GM12873 (cell line): ENCODE data around the gene ADGRF4.

Source experiments
- TF ChIP-seq, protein P1 (sequence below): IDR thresholded peaks from 2 replicates; pipeline ENCODE4 v1.5.1; 2012; ENCODE audit warnings: low read depth, mild to moderate bottlenecking, moderate library complexity, low read length, control low read depth; ENCODE audit not compliant: insufficient read depth; ENCODE audit errors: missing control alignments

Gene ADGRF4

GRCh38 chr6:47677381-47678100, 20.8 kb upstream of the ADGRF4 start:
- TF ChIP-seq, protein P1, sequence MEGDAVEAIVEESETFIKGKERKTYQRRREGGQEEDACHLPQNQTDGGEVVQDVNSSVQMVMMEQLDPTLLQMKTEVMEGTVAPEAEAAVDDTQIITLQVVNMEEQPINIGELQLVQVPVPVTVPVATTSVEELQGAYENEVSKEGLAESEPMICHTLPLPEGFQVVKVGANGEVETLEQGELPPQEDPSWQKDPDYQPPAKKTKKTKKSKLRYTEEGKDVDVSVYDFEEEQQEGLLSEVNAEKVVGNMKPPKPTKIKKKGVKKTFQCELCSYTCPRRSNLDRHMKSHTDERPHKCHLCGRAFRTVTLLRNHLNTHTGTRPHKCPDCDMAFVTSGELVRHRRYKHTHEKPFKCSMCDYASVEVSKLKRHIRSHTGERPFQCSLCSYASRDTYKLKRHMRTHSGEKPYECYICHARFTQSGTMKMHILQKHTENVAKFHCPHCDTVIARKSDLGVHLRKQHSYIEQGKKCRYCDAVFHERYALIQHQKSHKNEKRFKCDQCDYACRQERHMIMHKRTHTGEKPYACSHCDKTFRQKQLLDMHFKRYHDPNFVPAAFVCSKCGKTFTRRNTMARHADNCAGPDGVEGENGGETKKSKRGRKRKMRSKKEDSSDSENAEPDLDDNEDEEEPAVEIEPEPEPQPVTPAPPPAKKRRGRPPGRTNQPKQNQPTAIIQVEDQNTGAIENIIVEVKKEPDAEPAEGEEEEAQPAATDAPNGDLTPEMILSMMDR: no peak

DNA sequence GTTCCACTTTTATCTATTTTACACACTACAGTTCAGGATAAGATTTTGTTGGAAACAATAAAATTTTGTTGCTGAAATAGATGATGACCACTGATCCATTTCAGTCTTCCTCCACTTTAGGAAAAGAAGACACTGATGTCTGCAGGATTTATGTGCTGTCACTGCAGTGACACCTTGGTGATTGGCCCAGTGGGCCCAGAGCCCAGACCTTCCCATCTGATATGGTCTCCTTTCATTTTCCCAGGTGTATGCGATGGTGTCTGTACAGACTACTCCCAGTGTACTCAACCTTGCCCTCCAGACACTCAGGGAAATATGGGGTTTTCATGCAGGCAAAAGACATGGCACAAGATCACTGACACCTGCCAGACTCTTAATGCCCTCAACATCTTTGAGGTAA, 19.6 kb upstream of the ADGRF4 start:
- TF ChIP-seq, protein P1: no peak

GRCh38 chr6:47679322-47679906, 19.0 kb upstream of the ADGRF4 start:
- TF ChIP-seq, protein P1: no peak

DNA sequence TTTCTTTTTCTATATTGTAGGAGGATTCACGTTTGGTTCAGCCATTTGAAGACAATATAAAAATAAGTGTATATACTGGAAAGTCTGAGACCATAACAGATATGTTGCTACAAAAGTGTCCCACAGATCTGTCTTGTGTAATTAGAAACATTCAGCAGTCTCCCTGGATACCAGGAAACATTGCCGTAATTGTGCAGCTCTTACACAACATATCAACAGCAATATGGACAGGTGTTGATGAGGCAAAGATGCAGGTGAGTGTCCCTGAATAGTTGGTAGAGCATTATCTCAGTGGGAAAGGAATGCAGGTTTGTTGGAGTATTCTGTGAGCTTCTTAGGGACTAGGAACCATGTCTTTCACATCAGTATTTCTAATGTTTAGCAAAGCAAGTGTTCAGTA, 18.3 kb upstream of the ADGRF4 start:
- TF ChIP-seq, protein P1: no peak

DNA sequence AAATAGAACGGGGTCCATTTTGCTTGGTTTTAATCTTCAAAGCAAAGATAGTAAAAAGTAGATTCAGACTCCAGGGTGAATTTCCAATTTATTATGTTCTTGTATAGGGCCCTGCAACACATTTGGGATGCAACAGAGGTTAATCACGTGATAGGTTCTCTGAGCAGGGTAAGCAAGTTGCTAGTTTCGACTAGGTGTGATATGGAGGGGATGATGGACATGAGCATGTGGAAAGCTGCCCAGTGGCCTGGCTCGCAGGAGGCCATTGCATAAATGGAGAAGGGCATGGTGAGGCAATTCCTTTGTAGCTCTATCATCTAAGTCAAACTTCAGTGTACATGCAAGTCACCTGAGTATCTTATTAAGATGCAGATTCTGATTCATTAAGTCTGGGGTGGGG, 17.7 kb upstream of the ADGRF4 start:
- TF ChIP-seq, protein P1: no peak

- TF ChIP-seq, protein P1: no peak
Measured at GRCh38 chr6:47681201-47681990, 17.0 kb upstream of the ADGRF4 start.

DNA sequence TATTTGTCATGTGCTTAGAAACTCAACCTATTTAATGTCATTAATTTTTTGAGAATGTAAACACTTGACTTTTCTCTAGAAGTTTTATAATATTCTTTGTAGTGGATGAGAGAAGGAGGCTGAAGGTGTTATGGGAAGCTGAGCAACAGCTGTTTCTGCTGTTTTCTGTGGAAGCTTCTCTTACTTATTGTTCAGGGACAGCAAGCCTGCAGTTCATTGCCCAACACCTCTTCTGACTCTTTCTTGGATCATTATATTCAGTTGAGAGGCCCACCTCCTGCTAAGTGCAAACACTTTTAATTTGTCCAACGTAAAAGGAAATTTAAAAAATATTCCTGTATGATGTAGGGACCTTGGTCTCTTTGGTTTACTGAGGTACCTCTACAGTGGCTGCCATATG, 12.0 kb upstream of the ADGRF4 start:
- TF ChIP-seq, protein P1: no peak
